DND-41 (cell line): ENCODE results near the gene FAM193A.

Experiments used
- CTCF ChIP-seq: IDR thresholded peaks from 2 replicates; pipeline ENCODE4 v1.5.1; 2012; ENCODE audit warnings: borderline replicate concordance, low read length, moderate library complexity, mild to moderate bottlenecking; ENCODE audit not compliant: poor library complexity, severe bottlenecking; ENCODE audit errors: extremely low read depth
- EZH2 ChIP-seq: IDR thresholded peaks from 3 replicates; pipeline ENCODE4 v1.6.1; 2012; ENCODE audit warnings: borderline replicate concordance, low read depth, mild to moderate bottlenecking, moderate library complexity, low read length, inconsistent platforms; ENCODE audit not compliant: severe bottlenecking

GRCh38 chr4:2604614-2605013 lies 68.2 kb downstream of the FAM193A start:
- no peak for TF ChIP-seq CTCF
- TF ChIP-seq EZH2, result no peak
